Measurements from ENCODE around the gene SYDE2.

Gene SYDE2

GRCh38 chr1:85184245-85184644 lies 16.6 kb downstream of the SYDE2 start:
- TF ChIP-seq CTCF (conservative IDR thresholded peaks at IDR 0.05; ENCODE audit: low read depth, low read length) = no peak
- Histone ChIP-seq H3K4me2 (no peak overlapping the region), H3K36me3 (ENCODE audit: insufficient read depth) (no peaks in the 10 kb centered on the region), H4K20me1 (ENCODE audit: insufficient read depth) (no peaks in the 10 kb centered on the region), H2AFZ (ENCODE audit: low read depth) (no peak overlapping the region), H3K4me3 (IDR thresholded peaks at IDR 0.05; ENCODE audit: insufficient read depth, low read depth, low read length) (no peak overlapping the region), H3K9ac (no peak overlapping the region), H3K79me2 (ENCODE audit: insufficient read depth, low read depth) (no peaks in the 10 kb centered on the region), H3K4me1 (ENCODE audit: low read depth, poor library complexity, severe bottlenecking) (peaks cover 7% of the 10 kb centered on the region), H3K27me3 (ENCODE audit: insufficient read depth, low read depth) (no peaks in the 10 kb centered on the region), H3K27ac (no peak overlapping the region)

GRCh38 chr1:85182700-85183099 lies 18.1 kb downstream of the SYDE2 start:
- H3K27me3 ChIP-seq (ENCODE audit: insufficient read depth, low read depth) = no peaks in the 10 kb centered on the region
- H3K4me3 ChIP-seq (IDR thresholded peaks at IDR 0.05; ENCODE audit: insufficient read depth, low read depth, low read length) = no peak overlapping the region
- H4K20me1 ChIP-seq (ENCODE audit: insufficient read depth) = no peaks in the 10 kb centered on the region
- H3K4me2 ChIP-seq = no peak overlapping the region
- no peak overlapping the region for H2AFZ ChIP-seq (ENCODE audit: low read depth)
- no peak overlapping the region for H3K27ac ChIP-seq
- H3K36me3 ChIP-seq (ENCODE audit: insufficient read depth) = no peaks in the 10 kb centered on the region
- no peak for TF ChIP-seq CTCF (conservative IDR thresholded peaks at IDR 0.05; ENCODE audit: low read depth, low read length)
- no peaks in the 10 kb centered on the region for H3K79me2 ChIP-seq (ENCODE audit: insufficient read depth, low read depth)
- peaks cover 10% of the 10 kb centered on the region for H3K4me1 ChIP-seq (ENCODE audit: low read depth, poor library complexity, severe bottlenecking)
- H3K9ac ChIP-seq = no peak overlapping the region

GRCh38 chr1:85180869-85181268 lies 19.9 kb downstream of the SYDE2 start:
- Histone ChIP-seq H3K27ac (no peak overlapping the region), H4K20me1 (ENCODE audit: insufficient read depth) (no peaks in the 10 kb centered on the region), H3K36me3 (ENCODE audit: insufficient read depth) (no peaks in the 10 kb centered on the region), H3K4me1 (ENCODE audit: low read depth, poor library complexity, severe bottlenecking) (peaks cover 10% of the 10 kb centered on the region), H3K4me2 (no peak overlapping the region), H3K79me2 (ENCODE audit: insufficient read depth, low read depth) (no peaks in the 10 kb centered on the region), H3K4me3 (IDR thresholded peaks at IDR 0.05; ENCODE audit: insufficient read depth, low read depth, low read length) (no peak overlapping the region), H3K9ac (no peak overlapping the region), H2AFZ (ENCODE audit: low read depth) (no peak overlapping the region), H3K27me3 (ENCODE audit: insufficient read depth, low read depth) (no peaks in the 10 kb centered on the region)
- no peak for TF ChIP-seq CTCF (conservative IDR thresholded peaks at IDR 0.05; ENCODE audit: low read depth, low read length)

- TF ChIP-seq CTCF (conservative IDR thresholded peaks at IDR 0.05; ENCODE audit: low read depth, low read length) = no peak
- H4K20me1 ChIP-seq (ENCODE audit: insufficient read depth) = no peaks in the 10 kb centered on the region
- no peaks in the 10 kb centered on the region for H3K36me3 ChIP-seq (ENCODE audit: insufficient read depth)
- peak overlapping the region; percentile 33; the same call in 1 of the 2 replicates for H3K4me2 ChIP-seq
- H3K4me3 ChIP-seq (IDR thresholded peaks at IDR 0.05; ENCODE audit: insufficient read depth, low read depth, low read length) = no peak overlapping the region
- H3K27me3 ChIP-seq (ENCODE audit: insufficient read depth, low read depth) = no peaks in the 10 kb centered on the region
- H3K27ac ChIP-seq = no peak overlapping the region
- H3K9ac ChIP-seq = no peak overlapping the region
- H3K4me1 ChIP-seq (ENCODE audit: low read depth, poor library complexity, severe bottlenecking) = peaks cover 10% of the 10 kb centered on the region
- no peak overlapping the region for H2AFZ ChIP-seq (ENCODE audit: low read depth)
- H3K79me2 ChIP-seq (ENCODE audit: insufficient read depth, low read depth) = no peaks in the 10 kb centered on the region
Observed at GRCh38 chr1:85179522-85179921, 21.3 kb downstream of the SYDE2 start.
